Measurements from ENCODE around the gene BCL11B.

- TF ChIP-seq CTCF (IDR thresholded peaks at IDR 0.05; ENCODE audit: low read depth, low read length, missing input control) (no peak), TAF1 (conservative IDR thresholded peaks at IDR 0.05) (no peak), REST (IDR thresholded peaks at IDR 0.05) (no peak), SP1 (IDR thresholded peaks at IDR 0.05) (no peak), GABPA (IDR thresholded peaks at IDR 0.05 in 1 of 2, conservative IDR thresholded peaks at IDR 0.05 in 1 of 2) (no peak), YY1 (IDR thresholded peaks at IDR 0.05) (no peak), RAD21 (IDR thresholded peaks at IDR 0.05) (no peak), ZBTB33 (IDR thresholded peaks at IDR 0.05) (no peak), RXRA (IDR thresholded peaks at IDR 0.05) (no peak), MAX (IDR thresholded peaks at IDR 0.05) (no peak), JUND (IDR thresholded peaks at IDR 0.05) (no peak), EGR1 (IDR thresholded peaks at IDR 0.05; ENCODE audit: low read depth in 2 of 2) (no peak), ATF3 (IDR thresholded peaks at IDR 0.05) (no peak), HNF4A (conservative IDR thresholded peaks at IDR 0.05) (no peak)
Observed at GRCh38 chr14:99131632-99132271, 140.2 kb downstream of the BCL11B start.

Measured in liver (tissue), 3 donors.